IMR-90 (cell line): Measurements from ENCODE around the gene NEURL1. TPM values are rescaled to one million over a fixed set of nuclear protein-coding genes. Genes with fewer than 3 reads are reported as not detected.

Experiments used
- ATAC-seq: fragments of 200-7000 bp; cut with Tn5 transposase; 2 replicates; pipeline ENCODE4 v1.9.1; 2020; ENCODE audit warnings: low read depth, mild to moderate bottlenecking, moderate library complexity
- BruUV-seq: library from RNA; stranded (reverse); fragments of 400-500 nt; replicated peaks from 2 replicates; lab custom pipeline; 2021; lab: Mats Ljungman, UMichigan
- CTCF ChIA-PET: fragments of 300-600 bp; formaldehyde crosslinking; extraction: SDS; loops from one replicate; lab custom pipeline; 2021; ENCODE audit warnings: antibody characterized with exemption; lab: Yijun Ruan, JAX
- POLR2A ChIA-PET: fragments of 300-600 bp; sonication (Branson Sonifier 250); formaldehyde crosslinking; loops from one replicate; lab custom pipeline; 2022; ENCODE audit warnings: antibody characterized with exemption; ENCODE audit not compliant: unreplicated experiment; lab: Charles Lee
- DNase-seq: peaks from one replicate; pipeline ENCODE4 v3.0.0; 2013
- H2AFZ ChIP-seq: replicated peaks from 2 replicates; pipeline ENCODE3; 2013; ENCODE audit warnings: low read length, mild to moderate bottlenecking; ENCODE audit not compliant: poor library complexity
- H2AK5ac ChIP-seq: 2 replicates; pipeline ENCODE4 v1.6.1; 2013; ENCODE audit warnings: low read depth, low read length, inconsistent platforms
- H2AK9ac ChIP-seq: replicated peaks from 2 replicates; pipeline ENCODE3; 2013; ENCODE audit warnings: mild to moderate bottlenecking, low read depth, low read length, moderate library complexity; ENCODE audit not compliant: poor library complexity
- H2BK120ac ChIP-seq: 2 replicates; pipeline ENCODE4 v1.6.1; 2013; ENCODE audit warnings: low read depth, low read length, inconsistent platforms
- H2BK15ac ChIP-seq: 3 replicates; pipeline ENCODE4 v1.6.1; 2013; ENCODE audit warnings: low read depth, low read length, inconsistent platforms
- H2BK20ac ChIP-seq: 2 replicates; pipeline ENCODE4 v1.6.1; 2013; ENCODE audit warnings: low read depth, mild to moderate bottlenecking, inconsistent platforms, low read length, moderate library complexity
- H2BK5ac ChIP-seq: 2 replicates; pipeline ENCODE4 v1.6.1; 2013; ENCODE audit warnings: mild to moderate bottlenecking, low read depth, low read length, inconsistent platforms; ENCODE audit not compliant: poor library complexity, severe bottlenecking
- H3K14ac ChIP-seq: replicated peaks from 2 replicates; pipeline ENCODE4 v1.6.1; 2013; ENCODE audit warnings: low read depth, low read length, inconsistent platforms
- H3K18ac ChIP-seq: 2 replicates; pipeline ENCODE4 v1.6.1; 2013; ENCODE audit warnings: low read depth, low read length, control low read depth
- H3K23ac ChIP-seq: 2 replicates; pipeline ENCODE4 v1.6.1; 2013; ENCODE audit warnings: low read depth, low read length, inconsistent platforms
- H3K27ac ChIP-seq: 2 replicates; pipeline ENCODE4 v1.5.1; 2013; ENCODE audit warnings: mild to moderate bottlenecking, control low read depth, low read length; ENCODE audit not compliant: insufficient read depth
- H3K27me3 ChIP-seq: 2 replicates; pipeline ENCODE4 v1.6.1; 2013; ENCODE audit warnings: low read length; ENCODE audit not compliant: control insufficient read depth, insufficient read depth
- H3K36me3 ChIP-seq: 2 replicates; pipeline ENCODE4 v1.6.1; 2013; ENCODE audit warnings: low read length, mixed read lengths; ENCODE audit not compliant: control insufficient read depth, insufficient read depth
- H3K4ac ChIP-seq: 2 replicates; pipeline ENCODE4 v1.6.1; 2013; ENCODE audit warnings: low read depth, low read length, inconsistent platforms
- H3K4me1 ChIP-seq: 2 replicates; pipeline ENCODE4 v1.6.1; 2013; ENCODE audit warnings: low read length, mixed read lengths; ENCODE audit not compliant: control insufficient read depth, insufficient read depth
- H3K4me2 ChIP-seq: 2 replicates; pipeline ENCODE4 v1.6.1; 2013; ENCODE audit warnings: low read depth, mild to moderate bottlenecking, control low read depth, low read length, moderate library complexity
- H3K4me3 ChIP-seq: 2 replicates; pipeline ENCODE4 v1.5.1; 2013; ENCODE audit warnings: low read depth, mild to moderate bottlenecking, control low read depth, low read length, moderate library complexity; ENCODE audit not compliant: insufficient read depth
- H3K56ac ChIP-seq: 2 replicates; pipeline ENCODE4 v1.6.1; 2013; ENCODE audit warnings: low read length, inconsistent platforms; ENCODE audit not compliant: insufficient read depth; ENCODE audit errors: extremely low read depth
- H3K79me1 ChIP-seq, 2 experiments: 2 replicates each; pipeline ENCODE4 v1.6.1; 2013; ENCODE audit warnings: low read length in 2 of 2, inconsistent platforms in 1 of 2, low read depth in 1 of 2
- H3K9ac ChIP-seq: 2 replicates; pipeline ENCODE4 v1.6.1; 2013; ENCODE audit warnings: low read depth, low read length, control low read depth
- H3K9me1 ChIP-seq: 2 replicates; pipeline ENCODE4 v1.6.1; 2013; ENCODE audit warnings: low read length, inconsistent platforms; ENCODE audit not compliant: insufficient read depth
- H3K9me3 ChIP-seq: 2 replicates; pipeline ENCODE4 v1.6.1; 2013; ENCODE audit warnings: low read length; ENCODE audit not compliant: control insufficient read depth, insufficient read depth
- H4K20me1 ChIP-seq: 2 replicates; pipeline ENCODE4 v1.6.1; 2013; ENCODE audit warnings: low read length, inconsistent platforms; ENCODE audit not compliant: insufficient read depth
- H4K5ac ChIP-seq: 2 replicates; pipeline ENCODE4 v1.6.1; 2013; ENCODE audit warnings: mild to moderate bottlenecking, low read depth, low read length, control low read depth
- H4K8ac ChIP-seq, 2 experiments: 2 replicates each; pipeline ENCODE4 v1.6.1; 2013; ENCODE audit warnings: low read depth in 2 of 2, low read length in 2 of 2, control low read depth in 1 of 2, inconsistent platforms in 1 of 2
- H4K91ac ChIP-seq: 2 replicates; pipeline ENCODE4 v1.6.1; 2013; ENCODE audit warnings: low read depth, low read length, inconsistent platforms; ENCODE audit not compliant: insufficient read depth
- BHLHE40 ChIP-seq: fragments of 150-350 bp; IDR thresholded peaks from 2 replicates; pipeline ENCODE4 v1.6.1; 2016; ENCODE audit warnings: mild to moderate bottlenecking, low read depth, low read length
- CEBPB ChIP-seq: IDR thresholded peaks from 2 replicates; pipeline ENCODE4 v1.6.1; 2012; ENCODE audit warnings: low read depth, low read length, improper control_type of control experiment
- CHD1 ChIP-seq: IDR thresholded peaks from 2 replicates; pipeline ENCODE4 v1.6.1; 2012; ENCODE audit warnings: low read depth, low read length, improper control_type of control experiment
- FOS ChIP-seq: fragments of 150-350 bp; IDR thresholded peaks from 2 replicates; pipeline ENCODE4 v1.6.1; 2016; ENCODE audit warnings: low read depth, low read length
- MAFK ChIP-seq: IDR thresholded peaks from 2 replicates; pipeline ENCODE4 v1.6.1; 2012; ENCODE audit warnings: low read depth, low read length, improper control_type of control experiment
- MAZ ChIP-seq: IDR thresholded peaks from 2 replicates; pipeline ENCODE4 v1.6.1; 2012; ENCODE audit warnings: low read depth, mild to moderate bottlenecking, low read length, improper control_type of control experiment, moderate library complexity, borderline replicate concordance
- MXI1 ChIP-seq: IDR thresholded peaks from 2 replicates; pipeline ENCODE4 v1.6.1; 2012; ENCODE audit warnings: low read depth, mild to moderate bottlenecking, low read length, moderate library complexity, borderline replicate concordance
- NFE2L2 ChIP-seq: fragments of 150-350 bp; IDR thresholded peaks from 2 replicates; pipeline ENCODE4 v1.6.1; 2016; ENCODE audit warnings: low read depth, mild to moderate bottlenecking, low read length
- POLR2A ChIP-seq: IDR thresholded peaks from 2 replicates; pipeline ENCODE4 v1.6.1; 2012; ENCODE audit warnings: mild to moderate bottlenecking, low read depth, low read length
- RAD21 ChIP-seq: IDR thresholded peaks from 2 replicates; pipeline ENCODE4 v1.6.1; 2012; ENCODE audit warnings: low read length, improper control_type of control experiment
- RCOR1 ChIP-seq: IDR thresholded peaks from 2 replicates; pipeline ENCODE4 v1.6.1; 2012; ENCODE audit warnings: mild to moderate bottlenecking, low read length, improper control_type of control experiment; ENCODE audit not compliant: insufficient replicate concordance
- RFX5 ChIP-seq: IDR thresholded peaks from 2 replicates; pipeline ENCODE4 v1.8.0; 2012; ENCODE audit warnings: low read depth, mild to moderate bottlenecking, low read length, moderate library complexity
- SMC3 ChIP-seq: fragments of 150-350 bp; IDR thresholded peaks from 2 replicates; pipeline ENCODE4 v1.6.1; 2016; ENCODE audit warnings: low read depth, mild to moderate bottlenecking, antibody characterized with exemption, low read length, moderate library complexity
- WGBS, 2 experiments: methylation state at CpG; one replicate each; pipeline versions ENCODE4 v1.1.5 to v1.1.7; 2013; ENCODE audit warnings: missing lambda C conversion rate in 2 of 2; ENCODE audit not compliant: insufficient read length in 1 of 2; ENCODE audit errors: extremely low coverage in 2 of 2; 5-methylcytosine and 5-hydroxymethylcytosine counted together
- dilution Hi-C: fragments of 300-500 bp; cut with HindIII; formaldehyde crosslinking; loops from one replicate; pipeline ENCODE4 v1.14.3; 2018; ENCODE audit warnings: low sequenced_read_pairs; ENCODE audit not compliant: unreplicated experiment
- in situ Hi-C: fragments of 300-500 bp; cut with MboI; formaldehyde crosslinking; loops from 3 replicates; pipeline ENCODE4 v1.14.3; 2019; ENCODE audit warnings: low sequenced_read_pairs, inconsistent platforms, mixed read lengths
- intact Hi-C: fragments of 100-400 bp; cut with micrococcal nuclease; formaldehyde crosslinking; loops from 2 replicates; pipeline ENCODE4 v1.10.0; 2022
- polyA plus RNA-seq, 3 experiments: library from polyadenylated mRNA; depleted of rRNA; stranded (reverse); fragments of >200 nt; gene quantifications; 2 replicates each; pipeline ENCODE4 v1.2.3, GENCODE V29; 2012; ENCODE audit warnings: low replicate concordance in 1 of 3
- total RNA-seq: library from RNA; depleted of rRNA; stranded (reverse); fragments of >200 nt; gene quantifications from 2 replicates; pipeline ENCODE4 v1.2.3, GENCODE V29; 2012
- TF ChIP-seq, protein P1 (sequence below): fragments of 150-350 bp; IDR thresholded peaks from 2 replicates; pipeline ENCODE4 v1.6.1; 2017; ENCODE audit warnings: mild to moderate bottlenecking, antibody characterized with exemption, low read length, low read depth
- TF ChIP-seq, protein P2 (sequence below): fragments of 150-350 bp; IDR thresholded peaks from 2 replicates; pipeline ENCODE4 v1.6.1; 2016; ENCODE audit warnings: low read depth, mild to moderate bottlenecking, low read length, moderate library complexity, borderline replicate concordance
- TF ChIP-seq, protein P3 (sequence below): conservative IDR thresholded peaks from 2 replicates; pipeline ENCODE4 v1.5.1; 2012; ENCODE audit warnings: mild to moderate bottlenecking, low read depth, low read length, improper control_type of control experiment

NEURL1 gene
- total and polyA plus RNA-seq, 2 of the 4 experiments (the other 2 are of a cell fraction), result 0.36 to 0.82 TPM

DNA sequence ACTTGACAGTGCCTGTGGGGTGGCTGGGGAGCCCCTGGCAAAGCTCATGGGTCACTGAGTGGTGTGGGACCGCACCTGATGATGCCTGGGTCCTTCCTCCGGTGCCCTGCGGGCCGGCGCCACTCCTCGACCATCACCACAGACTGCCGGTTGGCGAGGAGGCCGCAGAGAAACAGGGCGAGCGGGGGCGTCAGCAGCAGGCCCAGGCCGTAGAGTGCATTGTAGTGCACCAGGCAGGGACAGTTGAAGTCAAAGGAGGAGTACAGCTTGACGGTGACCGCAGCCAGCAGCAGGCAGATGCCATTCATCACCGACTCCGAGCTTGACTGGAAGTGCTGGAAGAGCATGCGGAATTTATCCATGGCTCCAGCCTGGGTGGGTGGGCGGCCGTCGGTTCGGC lies 14.8 kb upstream of the NEURL1 start:
- no peaks in the 10 kb centered on the region for H3K9me3 ChIP-seq
- ATAC-seq (no peak), DNase-seq (no peak)
- H4K91ac ChIP-seq, result no peak overlapping the region
- dilution Hi-C loops (no loop called here), in situ Hi-C loops (no loop called here), intact Hi-C loops (no loop called here)
- CTCF ChIA-PET, result no interaction called here
- no peak overlapping the region for H2AK9ac ChIP-seq
- no peak overlapping the region for H2BK5ac ChIP-seq
- H3K23ac ChIP-seq, result no peak overlapping the region
- no peak overlapping the region for H3K18ac ChIP-seq
- TF ChIP-seq MAZ, result no peak
- no peak for TF ChIP-seq MXI1
- TF ChIP-seq BHLHE40, result no peak
- no peak for TF ChIP-seq RCOR1
- no peak for TF ChIP-seq FOS
- TF ChIP-seq, protein P1, sequence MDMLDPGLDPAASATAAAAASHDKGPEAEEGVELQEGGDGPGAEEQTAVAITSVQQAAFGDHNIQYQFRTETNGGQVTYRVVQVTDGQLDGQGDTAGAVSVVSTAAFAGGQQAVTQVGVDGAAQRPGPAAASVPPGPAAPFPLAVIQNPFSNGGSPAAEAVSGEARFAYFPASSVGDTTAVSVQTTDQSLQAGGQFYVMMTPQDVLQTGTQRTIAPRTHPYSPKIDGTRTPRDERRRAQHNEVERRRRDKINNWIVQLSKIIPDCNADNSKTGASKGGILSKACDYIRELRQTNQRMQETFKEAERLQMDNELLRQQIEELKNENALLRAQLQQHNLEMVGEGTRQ, result no peak
- no peak for TF ChIP-seq CEBPB
- no peak for TF ChIP-seq NFE2L2
- TF ChIP-seq RAD21, result no peak
- TF ChIP-seq CHD1, result no peak
- TF ChIP-seq, protein P2, sequence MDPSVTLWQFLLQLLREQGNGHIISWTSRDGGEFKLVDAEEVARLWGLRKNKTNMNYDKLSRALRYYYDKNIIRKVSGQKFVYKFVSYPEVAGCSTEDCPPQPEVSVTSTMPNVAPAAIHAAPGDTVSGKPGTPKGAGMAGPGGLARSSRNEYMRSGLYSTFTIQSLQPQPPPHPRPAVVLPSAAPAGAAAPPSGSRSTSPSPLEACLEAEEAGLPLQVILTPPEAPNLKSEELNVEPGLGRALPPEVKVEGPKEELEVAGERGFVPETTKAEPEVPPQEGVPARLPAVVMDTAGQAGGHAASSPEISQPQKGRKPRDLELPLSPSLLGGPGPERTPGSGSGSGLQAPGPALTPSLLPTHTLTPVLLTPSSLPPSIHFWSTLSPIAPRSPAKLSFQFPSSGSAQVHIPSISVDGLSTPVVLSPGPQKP, result no peak
- TF ChIP-seq MAFK, result no peak
- no peak for TF ChIP-seq POLR2A
- TF ChIP-seq RFX5, result no peak
- TF ChIP-seq, protein P3, sequence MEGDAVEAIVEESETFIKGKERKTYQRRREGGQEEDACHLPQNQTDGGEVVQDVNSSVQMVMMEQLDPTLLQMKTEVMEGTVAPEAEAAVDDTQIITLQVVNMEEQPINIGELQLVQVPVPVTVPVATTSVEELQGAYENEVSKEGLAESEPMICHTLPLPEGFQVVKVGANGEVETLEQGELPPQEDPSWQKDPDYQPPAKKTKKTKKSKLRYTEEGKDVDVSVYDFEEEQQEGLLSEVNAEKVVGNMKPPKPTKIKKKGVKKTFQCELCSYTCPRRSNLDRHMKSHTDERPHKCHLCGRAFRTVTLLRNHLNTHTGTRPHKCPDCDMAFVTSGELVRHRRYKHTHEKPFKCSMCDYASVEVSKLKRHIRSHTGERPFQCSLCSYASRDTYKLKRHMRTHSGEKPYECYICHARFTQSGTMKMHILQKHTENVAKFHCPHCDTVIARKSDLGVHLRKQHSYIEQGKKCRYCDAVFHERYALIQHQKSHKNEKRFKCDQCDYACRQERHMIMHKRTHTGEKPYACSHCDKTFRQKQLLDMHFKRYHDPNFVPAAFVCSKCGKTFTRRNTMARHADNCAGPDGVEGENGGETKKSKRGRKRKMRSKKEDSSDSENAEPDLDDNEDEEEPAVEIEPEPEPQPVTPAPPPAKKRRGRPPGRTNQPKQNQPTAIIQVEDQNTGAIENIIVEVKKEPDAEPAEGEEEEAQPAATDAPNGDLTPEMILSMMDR, result no peak
- no peak for TF ChIP-seq SMC3
- POLR2A ChIA-PET, result no interaction called here
- no peak overlapping the region for H3K4me2 ChIP-seq
- no peak overlapping the region for H4K5ac ChIP-seq
- H3K79me1 ChIP-seq, result no peaks in the 10 kb centered on the region
- no peak overlapping the region for H3K27ac ChIP-seq
- H3K36me3 ChIP-seq, result no peaks in the 10 kb centered on the region
- H3K56ac ChIP-seq, result no peak overlapping the region
- H2AK5ac ChIP-seq, result no peak overlapping the region
- H3K9ac ChIP-seq, result no peak overlapping the region
- H3K4me3 ChIP-seq, result no peak overlapping the region
- no peak overlapping the region for H3K4ac ChIP-seq
- no peaks in the 10 kb centered on the region for H4K20me1 ChIP-seq
- H3K27me3 ChIP-seq, result peaks cover 29% of the 10 kb centered on the region
- no peak overlapping the region for H3K14ac ChIP-seq
- no peak overlapping the region for H2AFZ ChIP-seq
- no TSS peak for BruUV-seq
- H2BK15ac ChIP-seq, result no peak overlapping the region
- WGBS, 2 experiments, result 62% methylated on average over 20 of the region's 22 CpGs; no CpG with 5 or more reads in 1 of the 2 experiments
- no peak overlapping the region for H2BK20ac ChIP-seq
- H4K8ac ChIP-seq, result no peak overlapping the region
- no peak overlapping the region for H2BK120ac ChIP-seq
- no peaks in the 10 kb centered on the region; the same call in 1 of the 2 replicates for H3K4me1 ChIP-seq
- H3K9me1 ChIP-seq, result peaks cover 4% of the 10 kb centered on the region; the same call in 1 of the 2 replicates
